GM12878 (cell line): ENCODE measurements around the gene RPS19BP1. TPM values are rescaled to one million over a fixed set of nuclear protein-coding genes. Genes with fewer than 3 reads are reported as not detected.

Experiments
- ATAC-seq: fragments of 200-7000 bp; cut with Tn5 transposase; 3 replicates; pipeline ENCODE4 v1.9.1; 2020; ENCODE audit warnings: mild to moderate bottlenecking, moderate library complexity
- BruUV-seq: library from RNA; stranded (reverse); fragments of 400-500 nt; replicated peaks from 2 replicates; lab custom pipeline; 2021; lab: Mats Ljungman, UMichigan
- CTCF ChIA-PET: fragments of 300-600 bp; sonication (Branson Sonifier 250); formaldehyde crosslinking; extraction: SDS; loops from one replicate; lab custom pipeline; 2021; ENCODE audit warnings: inconsistent platforms; lab: Yijun Ruan, JAX
- POLR2A ChIA-PET: fragments of 350-600 bp; formaldehyde crosslinking; extraction: SDS; loops from one replicate; lab custom pipeline; 2021; ENCODE audit warnings: inconsistent platforms; lab: Charles Lee
- RAD21 ChIA-PET: fragments of 300-600 bp; sonication (Branson Sonifier 250); formaldehyde crosslinking; loops from one replicate; lab custom pipeline; 2023; ENCODE audit warnings: antibody characterized with exemption; ENCODE audit not compliant: unreplicated experiment; lab: Charles Lee
- SMC1A ChIA-PET: fragments of 300-600 bp; sonication (Branson Sonifier 250); formaldehyde crosslinking; loops from one replicate; lab custom pipeline; 2023; ENCODE audit not compliant: unreplicated experiment, uncharacterized antibody; lab: Charles Lee
- DNase-seq: peaks from one replicate; pipeline ENCODE4 v3.0.0-alpha.2; 2011; ENCODE audit warnings: low read depth, low spot score
- FAIRE-seq: peaks from 3 replicates; lab custom pipeline; 2011; peaks lifted over from hg19 to GRCh38; lab: Jason Lieb, UNC
- H2AFZ ChIP-seq: 2 replicates; pipeline ENCODE4 v1.6.0; 2011; ENCODE audit warnings: low read depth, low read length, control low read depth; ENCODE audit not compliant: control insufficient read depth
- H3K27ac ChIP-seq: 2 replicates; pipeline ENCODE4 v1.5.1; 2011; ENCODE audit warnings: control low read depth; ENCODE audit not compliant: control insufficient read depth, insufficient read depth
- H3K27me3 ChIP-seq, 2 experiments: replicated peaks in 1 of 2; 2 replicates each; pipeline versions ENCODE4 v1.6.0 to v1.6.1; 2011; ENCODE audit warnings: low read length in 1 of 2; ENCODE audit not compliant: control insufficient read depth in 2 of 2, insufficient read depth in 2 of 2
- H3K36me3 ChIP-seq, 2 experiments: 2 replicates each; pipeline ENCODE4 v1.5.1; 2011; ENCODE audit warnings: low read length in 1 of 2; ENCODE audit not compliant: control insufficient read depth in 2 of 2, insufficient read depth in 2 of 2
- H3K4me1 ChIP-seq: 2 replicates; pipeline ENCODE4 v1.6.1; 2011; ENCODE audit warnings: mild to moderate bottlenecking, low read length, moderate library complexity, mixed read lengths; ENCODE audit not compliant: control insufficient read depth, insufficient read depth
- H3K4me2 ChIP-seq: 2 replicates; pipeline ENCODE4 v1.6.0; 2011; ENCODE audit warnings: control low read depth; ENCODE audit not compliant: control insufficient read depth, insufficient read depth
- H3K4me3 ChIP-seq: fragments of 200-600 bp; sonication (generic); 2 replicates; pipeline ENCODE4 v1.5.1; 2016
- H3K79me2 ChIP-seq: 2 replicates; pipeline ENCODE4 v1.6.0; 2011; ENCODE audit warnings: low read length; ENCODE audit not compliant: control insufficient read depth, insufficient read depth
- H3K9ac ChIP-seq: 2 replicates; pipeline ENCODE4 v1.8.0; 2011; ENCODE audit warnings: low read length, control low read depth, mixed read lengths; ENCODE audit not compliant: control insufficient read depth, insufficient read depth
- H3K9me3 ChIP-seq: replicated peaks from 3 replicates; pipeline ENCODE4 v1.5.1; 2011; ENCODE audit warnings: mild to moderate bottlenecking, low read length; ENCODE audit not compliant: control insufficient read depth, insufficient read depth
- H4K20me1 ChIP-seq: 2 replicates; pipeline ENCODE4 v1.6.0; 2011; ENCODE audit not compliant: control insufficient read depth, insufficient read depth
- CEBPB ChIP-seq, 2 experiments: fragments of 150-350 bp in 1 of 2; IDR thresholded peaks; 2 replicates each; pipeline ENCODE4 v1.6.1; 2012 to 2014; ENCODE audit warnings: low read depth in 2 of 2, low read length in 2 of 2, borderline replicate concordance in 1 of 2, inconsistent platforms in 1 of 2
- MYB ChIP-seq: fragments of 150-350 bp; IDR thresholded peaks from 2 replicates; pipeline ENCODE4 v1.6.1; 2014; ENCODE audit warnings: mild to moderate bottlenecking, low read depth, low read length, borderline replicate concordance
- NBN ChIP-seq: fragments of 450-650 bp; IDR thresholded peaks from 2 replicates; pipeline ENCODE4 v1.6.1; 2016
- SUZ12 ChIP-seq: fragments of 200-600 bp; sonication (generic); IDR thresholded peaks from one replicate; pipeline ENCODE4 v1.6.1; 2018; ENCODE audit warnings: antibody characterized with exemption, mild to moderate bottlenecking; ENCODE audit not compliant: unreplicated experiment
- ZZZ3 ChIP-seq: IDR thresholded peaks from 2 replicates; pipeline ENCODE4 v1.6.1; 2011; ENCODE audit warnings: low read depth; ENCODE audit not compliant: control insufficient read depth, insufficient read length
- WGBS: methylation state at CpG from one replicate; pipeline ENCODE4 v1.1.6; 2016; ENCODE audit warnings: low lambda C conversion rate; ENCODE audit not compliant: insufficient replicate concordance, insufficient coverage; ENCODE audit errors: missing lambda C conversion rate; 5-methylcytosine and 5-hydroxymethylcytosine counted together
- in situ Hi-C: fragments of 300-500 bp; cut with MboI; formaldehyde crosslinking; loops from 9 replicates; pipeline ENCODE4 v1.14.3; 2018; ENCODE audit warnings: mixed read lengths
- intact Hi-C: fragments of 100-400 bp; cut with micrococcal nuclease; formaldehyde crosslinking; loops from one replicate; pipeline ENCODE4 v1.14.2; 2022; ENCODE audit not compliant: unreplicated experiment
- polyA plus RNA-seq, 11 experiments: library from polyadenylated mRNA; depleted of rRNA in 4 of 11; unstranded in 6 of 11; stranded (reverse) in 5 of 11; fragments of >200 nt; fragmentation: Nextera tagmentation in 4 of 11; fragmentation: Illumina TruSeq in 1 of 11; extraction: Ambion mirVana in 4 of 11; extraction: Trizol in 1 of 11; gene quantifications; 1 replicate in 1 of 11; 2 replicates in 10 of 11; pipeline versions ENCODE4 v1.2.1 to v1.2.3, GENCODE V29; 2011 to 2016; ENCODE audit warnings: inconsistent platforms in 2 of 11, missing spikeins in 2 of 11, low read depth in 1 of 11
- total RNA-seq, 4 experiments: library from RNA; depleted of rRNA in 3 of 4; stranded (reverse); fragments of >200 nt in 3 of 4; fragmentation: Illumina TruSeq in 1 of 4; extraction: Trizol in 1 of 4; gene quantifications; 2 replicates each; pipeline versions ENCODE4 v1.2.1 to v1.2.3, GENCODE V29; 2013 to 2021

Gene RPS19BP1
- total and polyA plus RNA-seq, 10 of the 15 experiments (the other 5 are each of a cell fraction or from before 2014, with no cell fraction given): 2.7 to 206 (median 78.6) TPM

DNA sequence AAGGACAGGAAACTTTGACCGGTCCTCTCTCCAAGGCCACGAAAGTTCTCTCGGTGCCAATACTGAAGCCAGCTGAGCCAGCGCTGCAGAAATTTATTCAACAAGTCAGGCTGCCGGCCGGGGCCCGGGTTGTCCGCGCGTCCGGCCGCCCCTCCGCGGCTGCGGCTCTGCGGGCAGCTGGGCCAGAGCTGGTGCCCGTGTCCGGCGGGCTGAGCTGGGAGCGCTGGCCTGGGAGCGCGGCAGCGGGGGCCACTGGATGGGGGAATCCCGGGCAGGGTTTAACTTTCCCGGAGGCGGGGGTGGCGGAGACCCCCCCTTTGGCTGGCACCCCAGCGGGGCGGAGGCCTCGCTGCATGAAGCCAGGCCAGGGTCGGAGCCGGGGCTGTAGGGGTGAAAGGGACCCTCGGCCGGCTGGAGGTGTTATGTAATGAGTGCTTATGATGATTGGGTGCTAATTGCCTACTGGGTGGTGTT is 25.7 kb upstream of the RPS19BP1 start:
- no peak overlapping the region for H3K4me3 ChIP-seq
- DNase-seq (no peak), ATAC-seq (no peak), FAIRE-seq (no peak)
- ChIA-PET RAD21 (interaction anchor here (1.4 kb wide), 1 partner anchor 479 kb away, joined by 3 read pairs; no protein-coding TSS in a partner anchor), SMC1A (no interaction called here), CTCF (interaction anchor here (1.1 to 3.4 kb wide), 2 partner anchors 466 to 478 kb away, joined by 3 to 23 read pairs; no protein-coding TSS in a partner anchor), POLR2A (no interaction called here)
- H3K9me3 ChIP-seq: no peaks in the 10 kb centered on the region
- H2AFZ ChIP-seq: no peak overlapping the region
- no TSS peak for BruUV-seq
- H3K9ac ChIP-seq: no peak overlapping the region
- in situ Hi-C loops (no loop called here), intact Hi-C loops (loop anchor here (5.0 kb wide), 1 partner anchor 464 kb away; no protein-coding TSS in a partner anchor)
- H3K79me2 ChIP-seq: no peaks in the 10 kb centered on the region
- no peak overlapping the region for H3K4me2 ChIP-seq
- no peaks in the 10 kb centered on the region for H4K20me1 ChIP-seq
- no peaks in the 10 kb centered on the region for H3K36me3 ChIP-seq
- peaks cover 7 to 8% of the 10 kb centered on the region in 2 experiments; a peak in 3 of 4 replicates for H3K27me3 ChIP-seq
- H3K4me1 ChIP-seq: no peaks in the 10 kb centered on the region
- TF ChIP-seq SUZ12: peak; percentile 74
- no peak for TF ChIP-seq MYB
- TF ChIP-seq NBN: no peak
- no peak for TF ChIP-seq CEBPB (IDR thresholded peaks at IDR 0.05; ENCODE audit: borderline replicate concordance in 1 of 2, low read depth in 2 of 2, low read length in 2 of 2)
- no peak for TF ChIP-seq ZZZ3
- H3K27ac ChIP-seq: no peak overlapping the region
- WGBS: 45% methylated on average over 32 of the region's 34 CpGs
